Ureter (tissue), 1 donor: ENCODE results near the gene FITM1. TPM values are rescaled to one million over a fixed set of nuclear protein-coding genes. Genes with fewer than 3 reads are reported as not detected.

ENCODE experiments used
- DNase-seq: peaks from one replicate; pipeline ENCODE4 v3.0.0-alpha.2; 2020; ENCODE audit warnings: low spot score
- total RNA-seq: library from RNA; stranded (reverse); gene quantifications from one replicate; pipeline ENCODE4 v1.2.4, GENCODE V29; 2023
- donor health status: DM: yes; HTN: yes; CAD: no.

The FITM1 gene, protein sequence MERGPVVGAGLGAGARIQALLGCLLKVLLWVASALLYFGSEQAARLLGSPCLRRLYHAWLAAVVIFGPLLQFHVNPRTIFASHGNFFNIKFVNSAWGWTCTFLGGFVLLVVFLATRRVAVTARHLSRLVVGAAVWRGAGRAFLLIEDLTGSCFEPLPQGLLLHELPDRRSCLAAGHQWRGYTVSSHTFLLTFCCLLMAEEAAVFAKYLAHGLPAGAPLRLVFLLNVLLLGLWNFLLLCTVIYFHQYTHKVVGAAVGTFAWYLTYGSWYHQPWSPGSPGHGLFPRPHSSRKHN
- 0.55 TPM for total RNA-seq

DNA sequence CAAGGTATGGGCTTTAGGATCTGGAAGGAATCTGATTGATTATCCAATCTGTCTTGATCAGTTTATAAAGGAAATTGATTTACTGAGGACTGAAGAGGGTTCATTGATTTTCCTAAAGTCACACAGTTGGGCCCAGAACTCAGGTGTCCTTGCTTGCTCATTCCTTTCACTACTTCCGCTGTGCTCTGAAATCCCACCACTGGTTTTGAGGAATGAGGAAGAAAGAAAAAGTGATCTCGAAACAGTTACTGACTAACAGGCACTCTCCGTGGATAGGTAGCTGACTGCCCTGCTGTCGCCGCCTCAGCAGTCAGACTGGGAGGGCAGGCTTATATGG lies at the start of gene FITM1:
Gene FITM1 (plus strand): TSS at position 280 of the 337 bp plus-strand sequence. CDS start 905 bp downstream, outside the sequence.
- no peak for DNase-seq

DNA sequence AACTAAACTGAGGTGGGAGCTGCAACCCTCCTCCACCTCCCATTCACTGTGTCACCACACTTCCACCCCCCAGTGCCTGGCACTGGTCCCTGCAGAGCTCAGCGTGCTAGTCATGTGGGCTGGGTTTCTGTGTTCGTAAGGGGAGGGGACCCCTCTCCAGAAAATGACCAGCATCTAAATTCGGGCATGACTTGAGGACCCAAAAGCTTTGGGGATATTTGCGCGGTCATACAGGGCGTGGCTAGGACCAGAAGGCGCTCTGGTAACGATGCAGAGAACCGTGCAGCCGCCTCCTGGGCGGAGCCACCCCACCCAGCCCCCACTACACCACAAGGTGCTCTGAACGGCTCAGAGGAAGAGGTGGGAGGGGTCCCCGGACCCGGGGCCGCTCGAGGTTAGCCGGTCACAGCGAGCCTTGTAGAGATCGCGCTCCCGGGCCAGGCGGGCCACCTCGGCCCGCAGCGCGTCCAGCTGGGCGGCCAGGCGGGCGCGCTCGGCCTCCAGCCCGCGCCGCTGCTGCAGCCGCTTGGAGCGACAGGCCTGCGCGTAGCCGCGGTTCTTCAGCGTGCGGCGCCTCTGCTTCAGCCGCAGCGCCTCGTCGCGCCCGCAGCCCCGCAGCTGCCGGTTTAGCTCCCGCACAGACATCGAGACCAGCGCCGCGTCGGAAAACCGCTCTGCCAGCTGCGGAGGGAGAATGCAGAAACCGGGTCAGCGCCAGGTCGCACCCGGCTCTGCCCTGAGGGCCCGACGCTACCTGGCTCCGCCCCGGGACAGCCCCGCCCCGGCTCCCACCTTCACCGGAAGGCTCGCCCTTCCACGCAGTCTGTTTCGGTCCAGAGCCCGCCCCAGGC lies 49.3 kb upstream of the FITM1 start:
- DNase-seq: peak; percentile 61

DNA sequence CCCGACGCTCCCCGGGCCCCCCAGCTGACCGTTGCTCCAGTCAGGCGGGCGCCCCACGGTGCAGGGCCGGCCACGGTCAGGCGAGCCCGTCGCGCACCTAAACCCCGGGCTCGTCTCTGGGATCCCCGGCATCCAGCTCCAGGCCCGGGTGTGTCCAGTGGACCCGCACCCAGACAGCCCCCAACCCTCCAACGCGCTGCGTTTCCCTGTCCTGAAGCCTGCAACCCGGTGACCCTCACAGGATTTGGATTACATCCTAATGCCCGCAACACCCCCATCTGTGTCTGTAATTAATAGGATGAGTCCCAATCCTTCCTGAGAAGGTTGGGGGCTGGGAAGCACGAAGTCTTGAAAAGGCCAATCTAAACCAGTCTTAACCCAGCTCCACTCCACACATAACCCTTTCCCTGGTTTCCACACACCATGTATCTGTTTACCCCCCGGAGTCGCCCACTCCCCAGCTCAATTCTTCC lies 48.7 kb upstream of the FITM1 start:
- no peak for DNase-seq

DNA sequence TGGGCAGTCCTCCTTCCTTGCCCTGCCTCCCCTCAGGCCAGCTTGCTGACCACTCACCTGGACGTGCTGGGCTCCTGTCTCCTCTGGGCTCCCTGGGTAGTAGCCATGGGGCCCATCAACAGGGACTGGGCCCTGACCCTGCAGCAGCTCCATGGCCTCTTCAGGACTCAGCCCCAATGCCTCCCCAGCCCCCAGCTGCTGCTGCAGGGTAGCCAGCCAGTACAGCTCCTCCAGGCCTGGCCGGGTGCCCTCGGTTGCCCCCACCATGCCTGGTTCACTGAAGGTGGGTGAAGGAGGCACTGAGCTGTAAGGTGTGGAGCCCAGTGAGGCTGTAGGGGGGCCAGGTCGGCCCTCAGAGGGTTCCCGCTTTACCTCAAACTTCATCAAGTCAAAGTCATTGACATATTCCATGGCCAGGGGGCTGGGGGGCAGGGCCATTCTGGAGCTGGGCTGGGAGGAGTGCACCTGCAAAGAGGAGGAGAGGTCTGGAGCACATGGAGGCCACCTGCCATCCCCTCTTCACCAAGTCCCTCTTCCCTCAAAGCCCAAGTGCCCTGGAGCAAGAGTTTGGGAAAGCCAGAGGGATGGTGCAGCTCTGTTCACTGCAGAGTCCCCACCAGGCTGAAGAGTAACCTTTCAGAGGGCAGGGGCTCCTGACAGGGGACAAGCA lies 47.9 kb upstream of the FITM1 start:
- no peak for DNase-seq

DNA sequence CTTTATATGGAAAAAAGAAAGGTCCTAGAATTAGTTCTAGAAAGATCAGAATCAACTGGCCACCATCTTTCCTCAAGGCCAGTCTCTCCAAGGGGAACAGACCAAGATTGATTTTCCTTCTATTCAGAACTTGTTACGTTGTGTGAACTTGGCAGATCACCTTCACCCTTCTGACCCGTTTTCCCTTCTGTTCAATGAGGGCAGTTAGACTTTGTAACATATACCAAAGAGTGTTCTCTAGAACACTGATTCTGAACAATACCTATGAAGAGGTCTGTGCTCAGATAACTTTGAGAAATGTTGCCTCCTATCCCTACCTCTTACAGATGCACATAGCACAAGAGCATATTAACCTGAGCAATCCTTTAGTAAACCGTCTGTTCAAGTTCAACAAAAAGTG lies 47.0 kb upstream of the FITM1 start:
- no peak for DNase-seq

DNA sequence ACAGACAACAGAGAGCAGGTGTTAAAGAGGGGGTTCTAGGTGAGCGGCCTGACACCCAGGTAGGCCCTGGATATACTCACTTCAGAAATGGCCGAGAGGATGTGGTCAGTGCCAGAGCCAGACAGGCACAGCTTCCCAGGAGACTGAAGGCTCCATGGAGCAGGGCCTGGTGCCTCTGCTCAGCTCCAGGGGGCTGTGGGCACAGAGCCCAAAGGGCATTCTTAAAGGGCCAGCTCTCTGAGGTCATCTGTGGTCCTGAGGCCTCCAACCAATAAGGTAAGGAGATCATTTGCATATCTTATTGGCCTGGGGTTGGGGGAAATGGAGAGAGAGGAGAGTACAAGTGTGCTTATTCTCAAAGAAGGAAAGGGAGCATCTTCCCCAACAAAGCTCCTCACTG lies 46.0 kb upstream of the FITM1 start:
- DNase-seq: no peak

DNA sequence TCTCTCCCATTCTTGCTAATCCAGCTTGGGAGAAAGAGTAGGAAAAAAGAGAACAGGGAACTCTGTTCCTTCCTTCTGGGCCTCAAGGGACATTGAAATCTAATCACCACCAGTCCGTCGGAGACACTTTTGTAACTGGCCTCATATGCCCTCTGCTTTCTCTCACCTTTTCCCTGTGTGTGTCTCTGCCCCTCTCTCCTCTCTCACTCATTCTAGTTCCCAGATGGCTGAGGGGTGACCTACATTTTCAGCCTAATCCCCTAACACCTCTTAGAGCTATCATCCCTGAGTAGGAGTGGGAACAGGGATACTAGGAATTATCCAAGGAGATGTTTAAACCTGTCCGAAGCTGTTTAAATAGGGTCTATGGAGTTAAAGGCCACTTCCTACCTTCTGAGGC lies 45.2 kb upstream of the FITM1 start:
- no peak for DNase-seq

DNA sequence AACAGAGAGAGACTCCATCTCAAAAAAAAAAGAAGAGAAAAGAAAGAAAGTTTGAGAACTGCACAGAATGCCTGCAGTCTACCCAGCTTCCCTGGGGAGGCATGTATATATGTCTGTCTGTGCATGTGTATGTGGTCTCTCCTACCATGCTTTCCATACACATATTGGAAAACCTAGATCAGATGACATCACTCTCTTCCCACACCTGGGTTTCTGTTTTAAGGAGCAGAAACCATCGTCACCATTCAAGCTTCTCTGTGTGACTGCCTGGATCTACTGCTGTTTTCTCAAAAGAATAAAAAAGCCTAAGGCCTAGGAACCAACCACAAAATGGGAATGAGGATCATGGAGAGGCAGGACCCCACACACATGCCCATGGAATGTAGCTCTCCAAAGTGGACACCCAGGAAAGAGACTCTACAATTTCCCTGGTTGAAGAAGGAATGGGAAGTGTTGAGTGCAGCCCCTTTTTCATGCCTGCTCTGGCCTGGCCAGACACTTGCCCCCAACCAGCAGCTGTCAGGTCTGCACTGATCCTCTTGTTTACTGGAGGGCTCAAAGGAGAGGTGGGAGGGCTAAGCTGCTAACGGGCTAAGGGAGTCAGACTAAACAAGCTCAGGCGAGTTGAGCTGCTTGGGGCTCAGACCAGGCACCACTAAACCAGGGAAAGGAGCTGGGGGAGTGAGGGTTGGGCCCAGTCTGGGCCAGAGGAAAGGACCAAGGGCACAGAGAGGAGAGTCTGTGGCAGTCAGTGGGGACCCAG lies 44.1 kb upstream of the FITM1 start:
- no peak for DNase-seq

DNA sequence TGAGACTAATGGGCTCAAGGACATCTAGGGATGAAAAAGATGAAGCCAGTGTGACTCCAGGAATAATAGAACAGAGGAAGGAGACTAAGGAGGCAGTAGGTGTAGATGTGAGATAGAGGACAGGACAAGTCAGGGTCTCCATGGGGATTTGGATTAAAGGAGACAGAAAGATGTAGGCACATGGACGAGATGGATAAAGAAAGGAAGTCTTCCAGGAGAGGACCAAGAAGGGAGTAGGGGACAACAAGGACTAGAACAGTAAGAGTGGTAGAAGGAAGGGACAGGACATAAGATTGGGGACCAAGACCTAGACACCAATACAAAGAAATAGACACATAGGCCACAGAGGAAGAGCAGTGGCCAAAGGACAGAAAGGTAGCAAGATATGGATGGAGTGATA lies 43.5 kb upstream of the FITM1 start:
- no peak for DNase-seq

DNA sequence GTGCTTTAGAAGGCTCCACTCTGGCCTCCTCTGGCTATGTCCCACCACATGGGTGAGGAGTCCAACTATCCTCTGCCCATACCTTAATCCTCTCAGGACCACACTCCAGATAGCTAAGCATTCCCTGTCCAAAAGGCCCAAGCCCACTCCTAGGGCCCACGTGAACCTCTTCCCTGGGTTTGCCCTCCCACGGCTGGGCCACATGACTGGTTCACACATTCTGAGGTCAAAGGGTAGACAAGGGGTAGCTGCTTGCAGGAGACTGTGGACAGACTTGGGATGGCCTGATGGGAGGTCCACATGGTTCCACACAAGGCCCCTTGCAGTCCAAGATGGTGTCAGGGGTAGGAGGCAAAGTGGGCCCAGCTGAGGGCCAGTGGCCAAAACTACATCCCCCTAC lies 42.4 kb upstream of the FITM1 start:
- DNase-seq: no peak

DNA sequence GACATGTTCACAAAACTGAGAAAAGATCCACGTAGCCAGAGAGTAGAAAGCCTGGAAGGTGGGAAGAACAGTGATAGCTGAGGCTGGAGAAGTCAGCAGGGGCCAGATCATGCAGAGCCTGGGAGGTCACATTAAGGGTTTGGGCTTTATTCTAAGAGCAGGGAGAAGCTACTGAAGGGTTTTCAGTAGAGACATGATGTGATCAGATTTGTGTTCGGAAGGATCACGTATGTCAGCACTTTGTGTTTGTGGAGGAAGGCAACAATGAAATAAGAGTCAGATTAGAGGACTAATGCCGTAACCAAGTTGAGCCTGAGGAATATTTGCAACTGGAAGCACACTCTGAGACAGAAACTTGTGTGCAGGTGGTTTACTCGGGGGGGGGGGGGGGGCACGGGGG lies 40.6 kb upstream of the FITM1 start:
- DNase-seq: no peak

DNA sequence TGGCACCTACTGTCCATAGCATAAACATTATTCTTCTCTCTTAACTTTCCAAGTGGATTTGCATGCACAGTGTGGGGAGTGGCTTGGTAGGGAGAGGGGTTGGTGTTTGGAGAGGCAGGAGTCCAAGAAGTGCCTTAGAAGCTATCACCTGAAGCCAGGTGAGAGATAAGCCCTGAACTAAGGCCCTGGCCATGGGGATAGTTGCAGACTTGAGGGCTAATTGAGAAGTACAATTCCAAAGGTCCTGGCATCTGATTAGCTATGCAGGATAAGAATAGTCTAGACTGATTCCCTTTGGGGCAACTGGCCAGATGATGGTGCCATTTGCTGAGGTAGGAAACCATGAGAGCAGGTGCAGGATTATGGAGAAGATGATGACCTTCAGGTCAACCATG lies 38.4 kb upstream of the FITM1 start:
- no peak for DNase-seq

DNA sequence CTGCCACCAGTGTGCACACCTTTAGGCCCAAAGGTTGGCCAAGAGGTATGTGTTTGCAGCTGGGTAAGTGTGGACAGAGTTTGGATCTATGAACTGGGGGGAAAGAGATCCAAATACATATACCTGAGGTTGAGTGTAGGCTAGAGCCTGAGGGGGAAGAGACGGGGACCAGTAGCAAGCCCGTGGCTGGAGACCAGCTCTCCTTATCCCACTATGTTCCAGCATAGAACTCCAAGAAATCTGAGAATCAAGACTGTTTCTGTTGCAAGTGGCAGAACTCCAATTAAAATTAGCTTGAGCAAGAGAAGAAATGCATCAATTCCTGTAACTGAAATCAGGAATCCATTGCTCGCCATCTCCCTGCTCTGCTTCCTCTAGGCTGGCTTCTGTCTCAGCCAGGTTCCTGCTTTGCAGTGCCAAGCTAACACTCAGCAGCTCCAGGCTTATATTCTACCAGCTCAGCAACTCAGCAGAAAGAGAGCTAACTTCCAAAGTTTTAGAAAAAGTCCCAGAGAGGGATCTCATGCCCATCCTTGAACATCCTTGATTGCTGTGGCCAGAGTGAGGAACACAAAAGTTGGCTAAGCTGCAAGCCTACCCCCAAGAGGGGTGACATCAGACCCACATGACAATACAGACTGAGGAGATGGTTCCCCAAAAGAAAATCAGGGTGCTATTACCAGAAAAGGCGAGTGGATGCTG lies 37.8 kb upstream of the FITM1 start:
- no peak for DNase-seq

DNA sequence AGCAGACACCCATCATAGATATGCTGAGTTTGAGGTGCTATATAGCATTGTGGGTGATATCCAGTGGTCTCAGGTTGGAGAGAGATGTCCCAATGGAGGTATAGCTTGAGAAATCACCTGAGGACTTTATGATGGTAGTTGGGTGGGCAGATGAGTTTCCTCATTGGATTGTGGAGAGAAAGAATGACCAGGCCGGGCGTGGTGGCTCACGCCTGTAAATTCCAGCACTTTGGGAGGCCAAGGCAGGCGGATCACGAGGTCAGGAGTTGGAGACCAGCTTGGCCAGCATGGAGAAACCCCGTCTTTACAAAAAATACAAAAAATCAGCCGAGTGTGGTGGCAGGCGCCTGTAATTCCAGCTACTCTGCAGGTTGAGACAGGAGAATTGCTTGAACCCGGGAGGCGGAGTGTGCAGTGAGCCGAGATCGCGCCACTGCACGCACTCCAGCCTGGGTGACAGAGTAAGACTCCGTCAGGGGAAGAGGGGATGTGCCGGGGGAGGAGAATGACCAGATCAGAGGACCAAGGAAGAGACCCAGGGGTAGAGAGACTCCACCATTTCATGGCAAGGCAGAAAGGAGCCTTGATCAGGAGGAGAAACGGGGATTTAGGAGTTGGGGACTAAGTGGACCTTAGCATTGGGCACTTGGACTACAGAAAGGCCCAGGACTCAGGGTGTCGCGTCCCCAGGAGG lies 37.1 kb upstream of the FITM1 start:
- no peak for DNase-seq

DNA sequence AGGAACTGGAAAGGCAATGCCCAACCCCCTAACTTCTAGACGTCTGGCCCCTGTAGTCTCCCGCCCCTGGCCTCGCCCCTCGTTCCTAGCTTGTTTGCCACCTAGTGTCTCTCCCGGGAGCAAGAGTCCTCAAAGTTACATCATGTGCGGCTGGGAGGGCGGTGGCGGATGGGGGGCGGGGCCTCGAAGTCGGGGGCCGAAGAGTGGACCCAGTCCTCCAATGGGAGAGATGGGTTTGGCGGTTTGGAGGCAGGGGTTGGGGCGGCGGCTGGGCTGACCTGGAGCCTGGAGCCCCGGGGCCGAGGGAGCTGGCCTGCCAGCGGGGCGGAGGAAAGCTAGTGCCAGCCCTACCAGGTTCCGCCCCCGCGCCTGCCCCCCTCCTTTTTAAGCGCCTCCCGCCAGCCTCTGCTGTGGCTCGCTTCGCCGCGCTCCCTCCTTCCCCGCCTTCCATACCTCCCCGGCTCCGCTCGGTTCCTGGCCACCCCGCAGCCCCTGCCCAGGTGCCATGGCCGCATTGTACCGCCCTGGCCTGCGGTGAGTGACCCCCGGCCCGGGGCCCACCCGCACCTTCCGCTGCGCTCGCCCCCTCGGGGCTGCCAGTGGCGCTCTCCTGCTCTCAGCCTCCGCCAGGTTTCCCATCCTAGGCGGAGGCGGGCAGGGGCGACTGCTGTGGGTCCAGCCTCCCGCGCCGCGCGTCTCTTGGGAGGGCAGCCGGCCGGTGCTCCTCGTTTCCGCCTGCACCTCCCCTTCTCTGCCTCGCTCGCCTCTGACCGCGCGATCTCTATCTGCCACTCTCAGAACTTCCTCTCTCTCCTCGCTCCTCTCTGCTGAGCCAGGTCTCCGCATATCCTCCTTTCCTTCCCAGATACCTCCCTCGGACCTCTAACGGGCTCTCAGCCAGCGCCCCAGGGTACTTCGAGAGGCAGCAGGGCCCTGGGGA lies 36.3 kb upstream of the FITM1 start, which contains the start of gene PCK2:
Gene PCK2 (plus strand): TSS at position 411 of the 940 bp plus-strand sequence. CDS start 95 bp downstream, at position 506.
- DNase-seq: peak; percentile 95

DNA sequence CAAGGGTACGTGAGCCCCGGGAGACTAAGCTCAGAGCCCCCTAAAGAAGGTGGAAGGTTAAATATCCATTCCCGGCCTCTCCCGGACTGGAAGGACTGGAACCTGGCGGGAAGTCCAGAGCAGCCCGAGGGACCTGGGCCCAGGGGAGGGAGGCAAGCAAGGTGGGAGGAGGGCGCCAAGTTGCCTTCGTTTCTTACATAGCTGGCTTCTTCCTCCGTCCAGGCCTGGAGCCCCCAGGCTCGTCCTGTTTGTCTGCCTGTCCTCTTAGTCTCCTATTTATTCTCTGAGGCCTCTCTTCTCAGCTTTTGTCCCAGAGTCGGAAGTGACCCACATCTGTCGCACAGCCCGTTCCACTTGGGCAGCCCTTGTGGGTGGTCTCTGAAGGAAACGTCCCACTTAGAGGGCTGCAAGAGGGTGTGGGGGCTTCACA lies 35.6 kb upstream of the FITM1 start:
- no peak for DNase-seq

DNA sequence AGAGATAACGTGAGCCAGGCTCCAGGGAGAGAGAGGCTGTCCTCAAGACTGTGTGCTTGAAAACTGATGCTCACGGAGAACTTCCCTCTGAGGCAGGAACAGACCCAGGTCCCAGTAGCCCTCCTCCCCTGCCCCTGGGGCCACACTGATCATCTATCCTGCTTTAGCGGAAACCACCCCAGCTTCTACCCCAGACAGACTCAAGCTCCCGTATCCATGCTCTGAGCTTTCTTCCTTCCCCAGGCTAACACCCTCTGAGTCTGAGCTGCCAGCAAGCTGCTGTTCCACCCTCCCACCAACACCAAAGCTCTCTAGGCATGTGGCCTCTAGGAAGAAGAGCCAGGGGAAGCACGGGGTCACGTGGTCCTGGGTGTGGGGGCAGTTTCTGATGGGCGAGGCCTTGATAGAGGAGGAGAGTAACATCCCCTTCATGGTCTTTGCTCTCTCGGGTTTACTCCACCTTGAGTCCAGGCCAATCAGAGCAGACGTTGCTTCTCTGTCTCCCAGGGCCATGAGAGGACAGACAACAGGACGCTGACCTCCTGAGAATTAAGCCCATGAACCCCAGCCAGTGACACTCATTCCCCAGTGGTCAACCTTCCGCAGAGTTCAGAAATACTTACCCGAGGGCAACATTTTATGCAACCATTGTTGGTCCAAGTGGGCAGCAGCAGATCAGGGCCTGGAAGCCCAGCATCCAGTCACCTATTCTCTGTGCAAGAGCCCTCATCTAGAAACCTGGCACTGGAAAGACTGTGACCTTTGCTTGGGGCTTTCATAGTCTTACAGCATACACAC lies 35.0 kb upstream of the FITM1 start:
- DNase-seq: peak; percentile 68

DNA sequence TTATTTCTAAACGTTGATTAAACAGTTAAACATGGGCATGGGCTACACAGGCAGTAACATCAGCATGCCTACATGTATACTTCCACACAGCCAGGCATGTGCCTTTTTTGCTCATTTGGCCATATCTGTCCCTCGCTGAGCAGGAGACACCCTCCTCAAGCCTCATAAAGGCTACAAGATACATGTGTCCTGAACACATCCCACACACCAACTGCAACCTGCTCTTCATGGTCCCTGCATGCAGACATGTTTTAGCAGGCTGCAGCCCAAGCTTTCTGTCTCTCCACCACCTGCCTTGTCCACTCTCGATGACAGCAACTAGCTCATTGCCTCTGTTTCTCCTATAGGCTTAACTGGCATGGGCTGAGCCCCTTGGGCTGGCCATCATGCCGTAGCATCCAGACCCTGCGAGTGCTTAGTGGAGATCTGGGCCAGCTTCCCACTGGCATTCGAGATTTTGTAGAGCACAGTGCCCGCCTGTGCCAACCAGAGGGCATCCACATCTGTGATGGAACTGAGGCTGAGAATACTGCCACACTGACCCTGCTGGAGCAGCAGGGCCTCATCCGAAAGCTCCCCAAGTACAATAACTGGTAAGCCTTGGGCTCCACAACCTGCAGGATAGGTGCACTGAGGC lies 33.8 kb upstream of the FITM1 start:
- no peak for DNase-seq
